Islet of Langerhans (tissue), 1 donor: ENCODE results near the gene CLEC4M.
"Not testable (repeated sequence)": the region's sequence is repeated elsewhere in the genome, so short reads cannot be mapped to it uniquely, and the experiment has no call there.

ENCODE experiments used
- FAIRE-seq: peaks from one replicate; lab custom pipeline; 2011; peaks lifted over from hg19 to GRCh38; lab: Jason Lieb, UNC

CLEC4M gene

GRCh38 chr19:7815325-7815724, 52.3 kb downstream of the CLEC4M start:
- no peak for FAIRE-seq

DNA sequence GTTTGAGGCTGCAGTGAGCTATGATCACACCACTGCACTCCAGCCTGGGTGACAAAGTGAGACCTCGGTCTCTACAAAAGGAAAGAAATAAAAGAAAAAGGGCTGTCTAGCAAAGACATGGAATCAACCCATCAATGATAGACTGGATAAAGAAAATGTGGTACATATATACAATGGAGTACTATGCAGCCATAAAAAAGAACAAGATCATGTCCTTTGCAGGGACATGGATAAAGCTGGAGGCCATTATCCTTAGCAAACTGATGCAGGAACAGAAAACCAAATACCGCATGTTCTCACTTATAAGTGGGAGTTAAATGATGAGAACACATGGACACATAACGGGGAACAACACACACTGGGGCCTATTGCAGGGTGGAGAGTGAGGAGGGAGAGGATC, 53.0 kb downstream of the CLEC4M start:
- not testable (repeated sequence) for FAIRE-seq

- FAIRE-seq, result no peak
These were observed 54.8 kb downstream of the CLEC4M start for GRCh38 chr19:7817801-7818200.

- FAIRE-seq, result no peak
These were observed 55.8 kb downstream of the CLEC4M start for GRCh38 chr19:7818806-7819205.
